Esophagus squamous epithelium (tissue), 5 donors: ENCODE measurements around the gene FGGY. TPM values are rescaled to one million over a fixed set of nuclear protein-coding genes. Genes with fewer than 3 reads are reported as not detected.

Experiments
- DNase-seq: peaks from one replicate; lab custom pipeline; 2025; lab: John Stamatoyannopoulos, UW
- H3K27ac ChIP-seq, 4 donors: fragments of 200-600 bp; sonication (generic); one replicate each; pipeline ENCODE4 v1.5.1; 2016 to 2019; ENCODE audit warnings: mild to moderate bottlenecking in 1 of 4
- H3K27me3 ChIP-seq, 4 donors: fragments of 200-600 bp; sonication (generic); 1 replicate in 3 of 4; 2 replicates in 1 of 4; pipeline versions ENCODE4 v1.5.1 to v1.6.0; 2017 to 2021; ENCODE audit warnings: antibody characterized with exemption in 1 of 4
- H3K36me3 ChIP-seq, 3 donors: fragments of 200-600 bp; sonication (generic); one replicate each; pipeline ENCODE4 v1.5.1; 2016 to 2019
- H3K4me1 ChIP-seq, 3 donors: fragments of 200-600 bp; sonication (generic); one replicate each; pipeline ENCODE4 v1.5.1; 2017 to 2019
- H3K4me3 ChIP-seq, 4 donors: fragments of 200-600 bp; sonication (generic); 1 replicate in 3 of 4; 2 replicates in 1 of 4; pipeline ENCODE4 v1.5.1; 2016 to 2019; ENCODE audit warnings: mild to moderate bottlenecking in 2 of 4, moderate library complexity in 1 of 4
- H3K9me3 ChIP-seq, 3 donors: fragments of 200-600 bp; sonication (generic); one replicate each; pipeline ENCODE4 v1.5.1; 2016 to 2019
- POLR2A ChIP-seq, 4 donors: fragments of 450-650 bp; IDR thresholded peaks; one replicate each; pipeline ENCODE4 v1.6.1; 2017; ENCODE audit warnings: antibody characterized with exemption in 4 of 4, mild to moderate bottlenecking in 4 of 4, moderate library complexity in 3 of 4
- WGBS, 2 donors: methylation state at CpG; one replicate each; pipeline ENCODE4 v1.1.5; 2018; 5-methylcytosine and 5-hydroxymethylcytosine counted together
- intact Hi-C: fragments of 100-400 bp; cut with DNase I; formaldehyde crosslinking; loops from one replicate; pipeline ENCODE4 v1.15.0; 2022
- total RNA-seq, 4 donors: library from RNA; depleted of rRNA; stranded (reverse); fragments of >200 nt; gene quantifications; one replicate each; pipeline ENCODE4 v1.1.0, GENCODE V29; 2016
- TF ChIP-seq, protein P1 (sequence below), 6 experiments: fragments of 450-650 bp in 4 of 6; fragments of 200-600 bp in 2 of 6; sonication (generic) in 2 of 6; IDR thresholded peaks; one replicate each; pipeline ENCODE4 v1.5.1; 2016 to 2019; ENCODE audit warnings: antibody characterized with exemption in 6 of 6, mild to moderate bottlenecking in 4 of 6, moderate library complexity in 4 of 6
- donor health status: DM: yes; HTN: yes; CAD: no.

The FGGY gene
- total RNA-seq, 4 donors from 2014 or later, result 6.0 to 18.1 (median 9.3) TPM

DNA sequence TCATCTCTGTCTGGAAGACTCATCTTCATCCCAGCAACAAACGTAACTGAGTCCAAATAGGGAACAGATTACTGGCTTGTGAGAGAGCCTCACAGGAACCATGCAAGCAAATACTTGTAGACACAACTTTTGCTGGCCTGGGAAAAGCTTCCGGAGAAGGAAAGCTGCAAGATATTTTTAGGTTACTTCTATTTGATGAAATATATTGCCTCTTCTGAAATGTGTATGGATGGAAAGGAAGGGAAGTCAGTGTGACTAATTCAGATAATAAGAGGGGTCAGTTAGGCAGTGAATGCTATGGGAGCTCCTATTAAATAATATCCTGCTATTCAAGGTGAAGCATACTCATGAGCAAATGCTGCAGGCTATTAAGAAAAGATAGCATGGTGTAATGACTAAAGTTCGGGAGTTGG, 20.4 kb upstream of the FGGY start:
- Histone ChIP-seq H3K4me3 (no peak overlapping the region), H3K36me3 (no peaks in the 10 kb centered on the region), H3K4me1 (peaks cover 0 to 11% (median 7%) of the 10 kb centered on the region in 3 donors), H3K27me3 (no peaks in the 10 kb centered on the region), H3K27ac (no peak overlapping the region), H3K9me3 (no peaks in the 10 kb centered on the region)
- TF ChIP-seq, protein P1, sequence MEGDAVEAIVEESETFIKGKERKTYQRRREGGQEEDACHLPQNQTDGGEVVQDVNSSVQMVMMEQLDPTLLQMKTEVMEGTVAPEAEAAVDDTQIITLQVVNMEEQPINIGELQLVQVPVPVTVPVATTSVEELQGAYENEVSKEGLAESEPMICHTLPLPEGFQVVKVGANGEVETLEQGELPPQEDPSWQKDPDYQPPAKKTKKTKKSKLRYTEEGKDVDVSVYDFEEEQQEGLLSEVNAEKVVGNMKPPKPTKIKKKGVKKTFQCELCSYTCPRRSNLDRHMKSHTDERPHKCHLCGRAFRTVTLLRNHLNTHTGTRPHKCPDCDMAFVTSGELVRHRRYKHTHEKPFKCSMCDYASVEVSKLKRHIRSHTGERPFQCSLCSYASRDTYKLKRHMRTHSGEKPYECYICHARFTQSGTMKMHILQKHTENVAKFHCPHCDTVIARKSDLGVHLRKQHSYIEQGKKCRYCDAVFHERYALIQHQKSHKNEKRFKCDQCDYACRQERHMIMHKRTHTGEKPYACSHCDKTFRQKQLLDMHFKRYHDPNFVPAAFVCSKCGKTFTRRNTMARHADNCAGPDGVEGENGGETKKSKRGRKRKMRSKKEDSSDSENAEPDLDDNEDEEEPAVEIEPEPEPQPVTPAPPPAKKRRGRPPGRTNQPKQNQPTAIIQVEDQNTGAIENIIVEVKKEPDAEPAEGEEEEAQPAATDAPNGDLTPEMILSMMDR (IDR thresholded peaks at IDR 0.05), result no peak
- DNase-seq, result no peak
- 51 to 68% methylated on average over 3 of the region's 3 CpGs for WGBS, 2 donors
- intact Hi-C loops, result no loop called here

DNA sequence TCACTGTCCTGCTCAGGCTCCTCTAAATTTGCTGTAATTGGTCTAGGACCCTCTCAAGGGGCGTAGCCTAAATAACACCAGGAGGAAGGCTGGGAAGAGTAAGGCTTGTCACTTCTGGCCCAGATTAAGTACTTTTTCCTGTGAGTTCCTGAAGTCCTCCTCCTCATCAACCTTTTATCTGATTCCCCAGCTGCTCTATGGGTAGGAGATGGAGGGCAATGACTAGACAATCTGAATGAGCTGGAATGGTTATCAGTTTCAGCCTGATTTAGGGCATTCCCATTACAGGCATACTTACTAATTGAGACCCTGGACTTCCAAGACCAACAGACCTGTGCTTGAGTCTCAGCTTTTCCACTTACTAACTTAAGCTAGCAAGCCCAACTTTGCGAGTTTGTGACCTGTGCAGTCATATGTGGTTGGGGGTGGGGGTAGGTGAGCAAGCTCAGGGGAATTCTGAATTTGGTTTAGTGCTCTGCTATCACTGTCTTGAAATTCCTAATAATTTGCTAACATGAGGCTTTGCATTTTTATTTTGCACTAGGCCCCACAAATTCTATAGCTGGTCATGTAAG, 18.0 kb upstream of the FGGY start:
- no peak for TF ChIP-seq POLR2A (IDR thresholded peaks at IDR 0.05)
- TF ChIP-seq, protein P1 (IDR thresholded peaks at IDR 0.05), result no peak

DNA sequence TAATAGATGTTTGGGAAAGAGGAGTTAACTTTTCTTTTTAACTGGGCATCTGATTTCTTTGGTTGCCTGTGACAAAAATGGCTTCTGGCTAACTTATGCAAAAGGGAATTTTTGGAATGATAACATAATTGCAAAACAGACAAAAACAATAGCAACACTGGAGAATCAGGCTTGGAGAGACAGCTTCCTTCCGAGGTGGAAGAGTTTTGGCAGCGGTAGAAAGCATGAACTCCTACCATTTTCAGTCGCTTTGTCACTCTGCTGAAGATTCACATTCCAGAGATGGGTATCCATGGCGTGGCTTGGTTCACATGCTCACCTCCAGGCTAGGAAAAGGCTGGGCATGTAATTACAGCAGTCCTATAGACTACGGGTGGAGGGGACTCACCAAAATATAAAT, 17.2 kb upstream of the FGGY start:
- Histone ChIP-seq H3K36me3 (no peaks in the 10 kb centered on the region), H3K4me1 (no peaks in the 10 kb centered on the region), H3K27ac (no peak overlapping the region), H3K9me3 (no peaks in the 10 kb centered on the region), H3K4me3 (no peak overlapping the region), H3K27me3 (no peaks in the 10 kb centered on the region)
- TF ChIP-seq, protein P1 (IDR thresholded peaks at IDR 0.05), result no peak
- TF ChIP-seq POLR2A (IDR thresholded peaks at IDR 0.05), result no peak
- 62 to 69% methylated on average over 5 of the region's 5 CpGs for WGBS, 2 donors
- intact Hi-C loops, result no loop called here
- DNase-seq, result no peak

More for the DNA sequence above, 18.0 kb upstream of the FGGY start:
- H3K4me3 ChIP-seq, result no peak overlapping the region
- no peaks in the 10 kb centered on the region for H3K4me1 ChIP-seq
- intact Hi-C loops, result no loop called here
- WGBS, 2 donors, result 90 to 95% methylated on average over 2 of the region's 2 CpGs
- no peaks in the 10 kb centered on the region for H3K9me3 ChIP-seq
- H3K27ac ChIP-seq, result no peak overlapping the region
- no peaks in the 10 kb centered on the region for H3K27me3 ChIP-seq
- no peak for DNase-seq
- no peaks in the 10 kb centered on the region for H3K36me3 ChIP-seq

DNA sequence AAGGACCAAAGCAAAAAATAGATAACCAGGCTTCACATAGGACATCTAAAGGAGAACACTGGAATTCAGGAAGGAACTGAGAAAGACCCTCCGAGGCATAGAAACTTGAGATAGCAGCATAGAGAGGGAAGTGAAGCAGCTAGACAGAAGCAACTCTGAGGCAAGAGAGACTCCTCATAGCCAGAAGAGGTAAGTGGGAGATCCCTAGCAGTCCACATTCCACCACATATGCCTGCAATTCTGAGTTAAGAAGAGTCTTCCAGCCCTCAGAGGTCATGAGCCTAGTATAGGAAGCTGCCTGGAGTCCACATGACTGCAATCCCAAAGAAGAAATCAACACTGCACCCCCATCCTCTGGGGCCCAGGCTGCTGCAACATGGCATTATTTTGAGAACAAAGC, 13.9 kb upstream of the FGGY start:
- 80 to 89% methylated on average over 1 of the region's 1 CpG for WGBS, 2 donors
- intact Hi-C loops, result no loop called here

DNA sequence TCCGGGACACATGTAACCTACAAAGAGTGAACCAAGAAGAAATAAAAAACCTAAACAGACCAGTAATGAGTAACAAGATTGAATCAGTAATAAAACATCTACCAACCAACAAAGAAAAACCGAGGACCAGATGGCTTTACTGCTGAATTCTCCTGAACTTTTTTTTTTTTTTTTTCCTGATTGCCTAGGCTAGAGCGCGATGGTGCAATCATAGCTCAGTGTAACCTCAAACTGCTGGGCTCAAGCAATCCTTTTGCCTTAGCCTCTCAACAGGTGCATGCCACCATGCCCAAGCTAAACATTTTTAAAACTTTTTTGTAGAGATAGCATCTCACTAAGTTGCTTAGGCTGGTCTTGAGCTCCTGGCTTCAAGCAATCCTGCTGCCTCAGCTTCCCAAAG, 11.2 kb upstream of the FGGY start:
- 89 to 90% methylated on average over 4 of the region's 4 CpGs for WGBS, 2 donors
- no peak overlapping the region for H3K4me3 ChIP-seq
- intact Hi-C loops, result no loop called here
- H3K4me1 ChIP-seq, result peaks cover 0 to 4% (median 0%) of the 10 kb centered on the region in 3 donors
- no peaks in the 10 kb centered on the region for H3K36me3 ChIP-seq
- no peak for DNase-seq
- no peaks in the 10 kb centered on the region for H3K27me3 ChIP-seq
- no peaks in the 10 kb centered on the region for H3K9me3 ChIP-seq
- H3K27ac ChIP-seq, result no peak overlapping the region
- TF ChIP-seq POLR2A (IDR thresholded peaks at IDR 0.05), result no peak
- TF ChIP-seq, protein P1 (IDR thresholded peaks at IDR 0.05), result no peak

More for the DNA sequence above, 13.9 kb upstream of the FGGY start:
- Histone ChIP-seq H3K4me3 (no peak overlapping the region), H3K9me3 (no peaks in the 10 kb centered on the region), H3K36me3 (no peaks in the 10 kb centered on the region), H3K27ac (no peak overlapping the region), H3K27me3 (no peaks in the 10 kb centered on the region), H3K4me1 (no peaks in the 10 kb centered on the region)
- no peak for DNase-seq
- TF ChIP-seq POLR2A (IDR thresholded peaks at IDR 0.05), result no peak
- TF ChIP-seq, protein P1 (IDR thresholded peaks at IDR 0.05), result no peak
